HCT116 (cell line): ENCODE measurements around the gene STK32C. TPM values are rescaled to one million over a fixed set of nuclear protein-coding genes. Genes with fewer than 3 reads are reported as not detected.

Source experiments
- ATAC-seq: fragments of 200-7000 bp; cut with Tn5 transposase; 2 replicates; pipeline ENCODE4 v1.9.1; 2020; ENCODE audit warnings: mild to moderate bottlenecking, moderate library complexity
- BruUV-seq: library from RNA; stranded (reverse); fragments of 400-500 nt; replicated peaks from 2 replicates; lab custom pipeline; 2021; lab: Mats Ljungman, UMichigan
- CTCF ChIA-PET: fragments of 300-600 bp; sonication (Branson Sonifier 250); formaldehyde crosslinking; loops from one replicate; lab custom pipeline; 2021; ENCODE audit warnings: antibody characterized with exemption; lab: Charles Lee
- POLR2A ChIA-PET: fragments of 300-600, 350-600 bp; sonication (Branson Sonifier 250); formaldehyde crosslinking; loops from one replicate; lab custom pipeline; 2021; ENCODE audit warnings: antibody characterized with exemption; lab: Charles Lee
- RAD21 ChIA-PET, 2 experiments: fragments of 300-600 bp; sonication (Branson Sonifier 250); formaldehyde crosslinking; loops; one replicate each; lab custom pipeline; 2023; ENCODE audit warnings: low total read pairs in 2 of 2; ENCODE audit not compliant: uncharacterized antibody in 2 of 2, unreplicated experiment in 2 of 2, low non-redundant PET in 1 of 2; lab: Charles Lee
- DNase-seq: peaks from one replicate; pipeline ENCODE4 v3.0.0-alpha.2; 2010; ENCODE audit warnings: low read depth, low spot score
- H2AFZ ChIP-seq: fragments of 200-600 bp; shearing (Covaris generic), sonication (generic); 2 replicates; pipeline ENCODE4 v1.6.1; 2017; ENCODE audit warnings: low read depth, mixed run types, mixed read lengths, antibody characterized with exemption, low read length; ENCODE audit not compliant: poor library complexity, severe bottlenecking
- H3K27ac ChIP-seq: 2 replicates; pipeline ENCODE4 v1.5.1; 2012; ENCODE audit warnings: low read depth, low read length
- H3K27me3 ChIP-seq: fragments of 200-600 bp; sonication (generic); 2 replicates; pipeline ENCODE4 v1.6.1; 2016; ENCODE audit warnings: mixed run types, low read length, mixed read lengths; ENCODE audit not compliant: insufficient read depth
- H3K36me3 ChIP-seq, 2 experiments: fragments of 200-500 bp in 1 of 2; fragments of 200-600 bp in 1 of 2; sonication (Bioruptor generic) in 1 of 2; sonication (generic) in 1 of 2; 2 replicates each; pipeline versions ENCODE4 v1.5.1 to v1.6.1; 2014 to 2016; ENCODE audit warnings: low read length in 2 of 2, inconsistent platforms in 1 of 2, mixed read lengths in 1 of 2, mixed run types in 1 of 2; ENCODE audit not compliant: insufficient read depth in 2 of 2, control insufficient read depth in 1 of 2
- H3K4me1 ChIP-seq, 2 experiments: fragments of 200-600 bp in 1 of 2; sonication (generic) in 1 of 2; 2 replicates each; pipeline versions ENCODE4 v1.5.1 to v1.6.1; 2012 to 2017; ENCODE audit warnings: low read length in 2 of 2, inconsistent platforms in 1 of 2, mild to moderate bottlenecking in 1 of 2, mixed read lengths in 1 of 2, mixed run types in 1 of 2, moderate library complexity in 1 of 2; ENCODE audit not compliant: insufficient read depth in 2 of 2, control insufficient read depth in 1 of 2
- H3K4me2 ChIP-seq: fragments of 200-600 bp; sonication (generic); 2 replicates; pipeline ENCODE4 v1.6.1; 2017; ENCODE audit warnings: mixed run types, low read length, mixed read lengths
- H3K4me3 ChIP-seq, 2 experiments: fragments of 200-600 bp in 1 of 2; sonication (generic) in 1 of 2; replicated peaks in 1 of 2; 2 replicates each; pipeline ENCODE4 v1.5.1; 2011 to 2016; ENCODE audit warnings: low read length in 2 of 2, control low read depth in 1 of 2, low read depth in 1 of 2, mild to moderate bottlenecking in 1 of 2, mixed read lengths in 1 of 2, mixed run types in 1 of 2
- H3K79me2 ChIP-seq: fragments of 200-600 bp; sonication (generic); 2 replicates; pipeline ENCODE4 v1.6.1; 2017; ENCODE audit warnings: mild to moderate bottlenecking, mixed run types, low read length, moderate library complexity, mixed read lengths; ENCODE audit not compliant: insufficient read depth
- H3K9ac ChIP-seq: fragments of 200-600 bp; sonication (generic); 2 replicates; pipeline ENCODE4 v1.6.1; 2016; ENCODE audit warnings: low read length, mixed read lengths
- H3K9me2 ChIP-seq: fragments of 200-600 bp; sonication (generic), shearing (Covaris generic); 2 replicates; pipeline ENCODE4 v1.6.1; 2017; ENCODE audit warnings: mixed run types, mild to moderate bottlenecking, moderate library complexity; ENCODE audit not compliant: insufficient read depth
- H3K9me3 ChIP-seq, 2 experiments: fragments of 200-500 bp in 1 of 2; fragments of 200-600 bp in 1 of 2; sonication (Bioruptor generic) in 1 of 2; sonication (generic) in 1 of 2; 2 replicates each; pipeline ENCODE4 v1.6.1; 2014 to 2017; ENCODE audit warnings: low read length in 2 of 2, mixed read lengths in 2 of 2, inconsistent platforms in 1 of 2, low read depth in 1 of 2, mild to moderate bottlenecking in 1 of 2, mixed run types in 1 of 2, moderate library complexity in 1 of 2; ENCODE audit not compliant: control insufficient read depth in 1 of 2, insufficient read depth in 1 of 2
- H4K20me1 ChIP-seq: fragments of 200-600 bp; sonication (generic), shearing (Covaris generic); 2 replicates; pipeline ENCODE4 v1.6.1; 2017; ENCODE audit warnings: mixed run types, mild to moderate bottlenecking, moderate library complexity; ENCODE audit not compliant: insufficient read depth
- EGR1 ChIP-seq: IDR thresholded peaks from 2 replicates; pipeline ENCODE4 v1.6.1; 2012; ENCODE audit warnings: low read depth
- ELF1 ChIP-seq: IDR thresholded peaks from 2 replicates; pipeline ENCODE4 v1.6.1; 2012; ENCODE audit warnings: low read depth, borderline replicate concordance
- EZH2 ChIP-seq: fragments of 200-600 bp; sonication (generic); IDR thresholded peaks from 2 replicates; pipeline ENCODE4 v1.6.1; 2017; ENCODE audit warnings: antibody characterized with exemption, mixed run types
- POLR2A ChIP-seq: IDR thresholded peaks from 2 replicates; pipeline ENCODE4 v1.7.0; 2011; ENCODE audit warnings: borderline replicate concordance; ENCODE audit not compliant: insufficient read depth, insufficient read length; ENCODE audit errors: extremely low read depth
- RAD21 ChIP-seq: IDR thresholded peaks from 2 replicates; pipeline ENCODE4 v1.6.1; 2012; ENCODE audit warnings: low read depth, mild to moderate bottlenecking
- SIN3A ChIP-seq: IDR thresholded peaks from 2 replicates; pipeline ENCODE4 v1.6.1; 2012; ENCODE audit warnings: low read depth
- SRF ChIP-seq: IDR thresholded peaks from 2 replicates; pipeline ENCODE4 v1.6.1; 2012; ENCODE audit warnings: low read depth
- YY1 ChIP-seq: IDR thresholded peaks from 2 replicates; pipeline ENCODE4 v1.6.1; 2011; ENCODE audit warnings: low read length, low read depth, moderate library complexity, mild to moderate bottlenecking; ENCODE audit not compliant: insufficient replicate concordance; ENCODE audit errors: extremely low read depth
- ZNF274 ChIP-seq: fragments of 200-500 bp; sonication (Bioruptor generic); IDR thresholded peaks from 2 replicates; pipeline ENCODE4 v1.6.1; 2014; ENCODE audit warnings: mild to moderate bottlenecking, low read depth, low read length, inconsistent platforms
- intact Hi-C: fragments of 100-400 bp; cut with micrococcal nuclease; formaldehyde crosslinking; loops from 2 replicates; pipeline ENCODE4 v1.10.0; 2022
- total RNA-seq: library from RNA; stranded (reverse); gene quantifications from one replicate; pipeline ENCODE4 v1.2.1, GENCODE V29; 2021; ENCODE audit not compliant: unreplicated experiment
- TF ChIP-seq, protein P1 (sequence below), 3 experiments: fragments of 200-600 bp in 1 of 3; sonication (generic) in 1 of 3; IDR thresholded peaks in 2 of 3; conservative IDR thresholded peaks in 1 of 3; 2 replicates each; pipeline ENCODE4 v1.5.1; 2012 to 2017; ENCODE audit warnings: low read depth in 2 of 3, low read length in 2 of 3, antibody characterized with exemption in 1 of 3, borderline replicate concordance in 1 of 3, control low read depth in 1 of 3, mild to moderate bottlenecking in 1 of 3, mixed read lengths in 1 of 3, mixed run types in 1 of 3, moderate library complexity in 1 of 3; ENCODE audit not compliant: insufficient read depth in 1 of 3
- TF ChIP-seq, protein P2 (sequence below): IDR thresholded peaks from 2 replicates; pipeline ENCODE4 v1.6.1; 2011; ENCODE audit warnings: mild to moderate bottlenecking, low read length, moderate library complexity; ENCODE audit not compliant: insufficient replicate concordance; ENCODE audit errors: extremely low read depth

STK32C gene
- total RNA-seq, 1 experiment from 2014 or later: 29.7 TPM

DNA sequence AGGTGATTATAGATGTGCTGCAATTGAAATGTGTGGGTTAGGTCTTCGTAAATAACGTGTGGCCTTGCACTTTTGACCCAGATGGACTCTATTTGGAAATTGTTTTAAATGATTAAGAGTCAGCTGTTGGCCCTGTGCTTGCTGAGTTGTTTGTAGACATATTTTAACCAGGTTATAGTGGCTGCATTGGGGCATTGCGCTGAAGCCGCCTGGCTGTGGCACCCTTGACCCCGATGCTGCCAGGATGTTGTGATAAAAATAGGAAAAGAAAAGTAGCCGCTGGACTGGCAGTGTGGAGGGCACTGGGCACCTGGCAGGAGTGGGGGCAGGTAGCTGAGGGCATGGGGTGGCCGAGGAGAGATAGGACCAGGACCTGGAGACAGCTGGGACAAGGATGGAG, 37.6 kb upstream of the STK32C start:
- BruUV-seq: no TSS peak
- Histone ChIP-seq H3K79me2 (no peaks in the 10 kb centered on the region), H3K27ac (no peak overlapping the region), H3K27me3 (no peaks in the 10 kb centered on the region), H3K9ac (no peak overlapping the region), H4K20me1 (no peaks in the 10 kb centered on the region), H3K4me1 (no peaks in the 10 kb centered on the region), H3K9me3 (no peaks in the 10 kb centered on the region), H3K9me2 (no peaks in the 10 kb centered on the region), H3K4me2 (no peak overlapping the region), H3K4me3 (no peak overlapping the region), H3K36me3 (no peaks in the 10 kb centered on the region), H2AFZ (no peak overlapping the region)
- ChIA-PET CTCF (no interaction called here), POLR2A (no interaction called here), RAD21 (no interaction called here)
- DNase-seq: no peak
- no peak for ATAC-seq
- TF ChIP-seq YY1: no peak
- TF ChIP-seq SRF: no peak
- TF ChIP-seq, protein P1, sequence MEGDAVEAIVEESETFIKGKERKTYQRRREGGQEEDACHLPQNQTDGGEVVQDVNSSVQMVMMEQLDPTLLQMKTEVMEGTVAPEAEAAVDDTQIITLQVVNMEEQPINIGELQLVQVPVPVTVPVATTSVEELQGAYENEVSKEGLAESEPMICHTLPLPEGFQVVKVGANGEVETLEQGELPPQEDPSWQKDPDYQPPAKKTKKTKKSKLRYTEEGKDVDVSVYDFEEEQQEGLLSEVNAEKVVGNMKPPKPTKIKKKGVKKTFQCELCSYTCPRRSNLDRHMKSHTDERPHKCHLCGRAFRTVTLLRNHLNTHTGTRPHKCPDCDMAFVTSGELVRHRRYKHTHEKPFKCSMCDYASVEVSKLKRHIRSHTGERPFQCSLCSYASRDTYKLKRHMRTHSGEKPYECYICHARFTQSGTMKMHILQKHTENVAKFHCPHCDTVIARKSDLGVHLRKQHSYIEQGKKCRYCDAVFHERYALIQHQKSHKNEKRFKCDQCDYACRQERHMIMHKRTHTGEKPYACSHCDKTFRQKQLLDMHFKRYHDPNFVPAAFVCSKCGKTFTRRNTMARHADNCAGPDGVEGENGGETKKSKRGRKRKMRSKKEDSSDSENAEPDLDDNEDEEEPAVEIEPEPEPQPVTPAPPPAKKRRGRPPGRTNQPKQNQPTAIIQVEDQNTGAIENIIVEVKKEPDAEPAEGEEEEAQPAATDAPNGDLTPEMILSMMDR (IDR thresholded peaks at IDR 0.05 in 2 of 3, conservative IDR thresholded peaks at IDR 0.05 in 1 of 3; ENCODE audit: borderline replicate concordance in 1 of 3, insufficient read depth in 1 of 3, low read depth in 2 of 3, low read length in 2 of 3): no peak
- TF ChIP-seq ZNF274: no peak
- intact Hi-C loops: no loop called here

DNA sequence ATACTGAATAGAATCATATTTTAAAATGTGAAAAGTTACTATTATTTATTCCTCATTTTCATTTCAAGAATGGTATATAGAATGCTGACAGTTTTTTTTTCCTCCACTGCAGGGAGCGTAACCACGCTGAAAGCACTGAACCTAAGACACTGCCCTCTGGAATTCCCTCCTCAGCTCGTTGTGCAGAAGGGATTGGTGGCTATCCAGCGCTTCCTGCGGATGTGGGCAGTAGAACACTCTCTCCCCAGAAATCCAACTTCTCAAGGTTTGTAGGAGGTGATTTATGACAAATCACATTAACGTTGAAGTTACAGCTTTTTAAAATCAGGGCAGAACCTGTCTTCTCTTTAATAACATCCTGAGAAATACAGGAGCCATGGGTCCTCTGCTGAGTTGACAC, 36.6 kb upstream of the STK32C start:
- Histone ChIP-seq H3K27ac (no peak overlapping the region), H3K27me3 (no peaks in the 10 kb centered on the region)
- no peak for DNase-seq
- intact Hi-C loops: no loop called here
- no peak for TF ChIP-seq POLR2A
- no peak for TF ChIP-seq EGR1
- TF ChIP-seq, protein P2, sequence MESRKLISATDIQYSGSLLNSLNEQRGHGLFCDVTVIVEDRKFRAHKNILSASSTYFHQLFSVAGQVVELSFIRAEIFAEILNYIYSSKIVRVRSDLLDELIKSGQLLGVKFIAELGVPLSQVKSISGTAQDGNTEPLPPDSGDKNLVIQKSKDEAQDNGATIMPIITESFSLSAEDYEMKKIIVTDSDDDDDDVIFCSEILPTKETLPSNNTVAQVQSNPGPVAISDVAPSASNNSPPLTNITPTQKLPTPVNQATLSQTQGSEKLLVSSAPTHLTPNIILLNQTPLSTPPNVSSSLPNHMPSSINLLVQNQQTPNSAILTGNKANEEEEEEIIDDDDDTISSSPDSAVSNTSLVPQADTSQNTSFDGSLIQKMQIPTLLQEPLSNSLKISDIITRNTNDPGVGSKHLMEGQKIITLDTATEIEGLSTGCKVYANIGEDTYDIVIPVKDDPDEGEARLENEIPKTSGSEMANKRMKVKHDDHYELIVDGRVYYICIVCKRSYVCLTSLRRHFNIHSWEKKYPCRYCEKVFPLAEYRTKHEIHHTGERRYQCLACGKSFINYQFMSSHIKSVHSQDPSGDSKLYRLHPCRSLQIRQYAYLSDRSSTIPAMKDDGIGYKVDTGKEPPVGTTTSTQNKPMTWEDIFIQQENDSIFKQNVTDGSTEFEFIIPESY: no peak
- no peak for TF ChIP-seq SIN3A
- TF ChIP-seq YY1: no peak
- TF ChIP-seq EZH2: no peak
- no peak for TF ChIP-seq RAD21
- TF ChIP-seq ZNF274: no peak
- no peak for TF ChIP-seq SRF
- TF ChIP-seq ELF1: no peak
- TF ChIP-seq, protein P1 (IDR thresholded peaks at IDR 0.05 in 2 of 3, conservative IDR thresholded peaks at IDR 0.05 in 1 of 3; ENCODE audit: borderline replicate concordance in 1 of 3, insufficient read depth in 1 of 3, low read depth in 2 of 3, low read length in 2 of 3): no peak
- TF ChIP-seq, all 23 proteins: peak for 0
- ChIA-PET POLR2A (no interaction called here), RAD21 (no interaction called here), CTCF (no interaction called here)
- H3K9me2 ChIP-seq: no peaks in the 10 kb centered on the region
- H3K4me1 ChIP-seq: no peaks in the 10 kb centered on the region
- no peaks in the 10 kb centered on the region for H4K20me1 ChIP-seq
- no peaks in the 10 kb centered on the region for H3K79me2 ChIP-seq
- no peaks in the 10 kb centered on the region for H3K9me3 ChIP-seq
- H3K4me3 ChIP-seq: no peak overlapping the region
- ATAC-seq: no peak
- H3K4me2 ChIP-seq: no peak overlapping the region
- no peak overlapping the region for H3K9ac ChIP-seq
- H3K36me3 ChIP-seq: no peaks in the 10 kb centered on the region
- no TSS peak for BruUV-seq
- H2AFZ ChIP-seq: no peak overlapping the region
